ENCODE measurements around the gene THPO. TPM values are rescaled to one million over a fixed set of nuclear protein-coding genes. Genes with fewer than 3 reads are reported as not detected.

Gene THPO
- polyA plus RNA-seq, 1 donor (not counting 4 experiments of a cell fraction or from before 2014, with no cell fraction given): not detected

DNA sequence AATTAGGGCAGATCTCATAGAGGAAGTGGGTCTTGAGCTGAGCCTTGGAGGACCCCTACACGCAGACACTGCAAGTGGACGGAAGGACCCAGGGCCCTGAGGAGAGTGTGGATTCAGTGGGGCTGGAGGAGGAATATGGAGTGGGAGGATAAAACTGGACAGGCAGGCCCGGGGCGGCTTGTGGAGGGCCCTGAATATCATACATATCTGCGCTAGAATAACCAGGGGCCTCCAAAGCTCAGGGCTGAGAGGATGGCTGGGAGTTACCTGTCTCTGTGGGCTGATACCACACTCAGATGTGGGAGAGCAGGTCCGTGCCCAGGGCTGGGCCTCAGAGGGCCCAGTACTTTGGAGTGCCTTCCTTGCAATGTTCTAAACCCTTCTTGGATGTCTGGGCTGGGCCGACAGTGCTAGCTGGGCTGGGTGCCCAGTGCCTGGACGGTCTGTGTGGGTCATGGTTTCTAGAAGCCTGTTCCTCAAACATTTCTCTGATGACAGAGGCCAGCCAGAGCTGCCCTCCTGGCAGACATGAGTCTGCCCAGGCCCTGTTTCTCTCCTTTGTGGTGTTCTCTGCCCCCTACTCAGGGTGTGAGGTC, 31.4 kb upstream of the THPO start:
- DNase-seq (ENCODE audit: low read depth, low spot score) (no peak), FAIRE-seq (no peak)
- H3K36me3 ChIP-seq (ENCODE audit: control insufficient read depth in 2 of 2, extremely low read depth in 1 of 2, insufficient read depth in 2 of 2, low read length in 2 of 2): no peaks in the 10 kb centered on the region
- TF ChIP-seq, protein P1, sequence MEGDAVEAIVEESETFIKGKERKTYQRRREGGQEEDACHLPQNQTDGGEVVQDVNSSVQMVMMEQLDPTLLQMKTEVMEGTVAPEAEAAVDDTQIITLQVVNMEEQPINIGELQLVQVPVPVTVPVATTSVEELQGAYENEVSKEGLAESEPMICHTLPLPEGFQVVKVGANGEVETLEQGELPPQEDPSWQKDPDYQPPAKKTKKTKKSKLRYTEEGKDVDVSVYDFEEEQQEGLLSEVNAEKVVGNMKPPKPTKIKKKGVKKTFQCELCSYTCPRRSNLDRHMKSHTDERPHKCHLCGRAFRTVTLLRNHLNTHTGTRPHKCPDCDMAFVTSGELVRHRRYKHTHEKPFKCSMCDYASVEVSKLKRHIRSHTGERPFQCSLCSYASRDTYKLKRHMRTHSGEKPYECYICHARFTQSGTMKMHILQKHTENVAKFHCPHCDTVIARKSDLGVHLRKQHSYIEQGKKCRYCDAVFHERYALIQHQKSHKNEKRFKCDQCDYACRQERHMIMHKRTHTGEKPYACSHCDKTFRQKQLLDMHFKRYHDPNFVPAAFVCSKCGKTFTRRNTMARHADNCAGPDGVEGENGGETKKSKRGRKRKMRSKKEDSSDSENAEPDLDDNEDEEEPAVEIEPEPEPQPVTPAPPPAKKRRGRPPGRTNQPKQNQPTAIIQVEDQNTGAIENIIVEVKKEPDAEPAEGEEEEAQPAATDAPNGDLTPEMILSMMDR (optimal IDR thresholded peaks at IDR 0.05 in 1 of 3, IDR thresholded peaks at IDR 0.05 in 1 of 3, conservative IDR thresholded peaks at IDR 0.05 in 1 of 3; ENCODE audit: extremely low read depth in 1 of 3, insufficient read depth in 2 of 3, low read length in 3 of 3): no peak
- no peak for TF ChIP-seq EZH2 (IDR thresholded peaks at IDR 0.05; ENCODE audit: low read length)
- dilution Hi-C loops (cut with MboI; ENCODE audit: extremely low pct_ligation_motif_present, low sequenced_read_pairs): no loop called here
- no peak overlapping the region for H3K4me2 ChIP-seq (ENCODE audit: control insufficient read depth, extremely low read depth, insufficient read depth, low read depth, low read length)
- no peaks in the 10 kb centered on the region for H4K20me1 ChIP-seq (ENCODE audit: control insufficient read depth, extremely low read depth, insufficient read depth, low read length)
- no peaks in the 10 kb centered on the region for H3K9me1 ChIP-seq (ENCODE audit: control insufficient read depth, extremely low read depth, insufficient read depth, low read length)
- no peak overlapping the region for H2AFZ ChIP-seq (ENCODE audit: control insufficient read depth, low read length)
- H3K4me1 ChIP-seq (ENCODE audit: control insufficient read depth, extremely low read depth, insufficient read depth, low read length): no peaks in the 10 kb centered on the region
- H3K27me3 ChIP-seq (ENCODE audit: control insufficient read depth, extremely low read depth, insufficient read depth, low read length): no peaks in the 10 kb centered on the region
- H3K27ac ChIP-seq (ENCODE audit: control insufficient read depth, insufficient read depth, low read length): no peak overlapping the region
- H3K9me3 ChIP-seq (ENCODE audit: control insufficient read depth, low read depth, low read length): no peaks in the 10 kb centered on the region
- H3K4me3 ChIP-seq (ENCODE audit: control insufficient read depth in 2 of 3, extremely low read depth in 1 of 3, insufficient read depth in 2 of 3, low read depth in 1 of 3, low read length in 3 of 3): no peak overlapping the region
- no peaks in the 10 kb centered on the region for H3K79me2 ChIP-seq (ENCODE audit: control insufficient read depth, insufficient read depth, low read length)
- no peak overlapping the region for H3K9ac ChIP-seq (ENCODE audit: control insufficient read depth, extremely low read depth, insufficient read depth, low read length)

DNA sequence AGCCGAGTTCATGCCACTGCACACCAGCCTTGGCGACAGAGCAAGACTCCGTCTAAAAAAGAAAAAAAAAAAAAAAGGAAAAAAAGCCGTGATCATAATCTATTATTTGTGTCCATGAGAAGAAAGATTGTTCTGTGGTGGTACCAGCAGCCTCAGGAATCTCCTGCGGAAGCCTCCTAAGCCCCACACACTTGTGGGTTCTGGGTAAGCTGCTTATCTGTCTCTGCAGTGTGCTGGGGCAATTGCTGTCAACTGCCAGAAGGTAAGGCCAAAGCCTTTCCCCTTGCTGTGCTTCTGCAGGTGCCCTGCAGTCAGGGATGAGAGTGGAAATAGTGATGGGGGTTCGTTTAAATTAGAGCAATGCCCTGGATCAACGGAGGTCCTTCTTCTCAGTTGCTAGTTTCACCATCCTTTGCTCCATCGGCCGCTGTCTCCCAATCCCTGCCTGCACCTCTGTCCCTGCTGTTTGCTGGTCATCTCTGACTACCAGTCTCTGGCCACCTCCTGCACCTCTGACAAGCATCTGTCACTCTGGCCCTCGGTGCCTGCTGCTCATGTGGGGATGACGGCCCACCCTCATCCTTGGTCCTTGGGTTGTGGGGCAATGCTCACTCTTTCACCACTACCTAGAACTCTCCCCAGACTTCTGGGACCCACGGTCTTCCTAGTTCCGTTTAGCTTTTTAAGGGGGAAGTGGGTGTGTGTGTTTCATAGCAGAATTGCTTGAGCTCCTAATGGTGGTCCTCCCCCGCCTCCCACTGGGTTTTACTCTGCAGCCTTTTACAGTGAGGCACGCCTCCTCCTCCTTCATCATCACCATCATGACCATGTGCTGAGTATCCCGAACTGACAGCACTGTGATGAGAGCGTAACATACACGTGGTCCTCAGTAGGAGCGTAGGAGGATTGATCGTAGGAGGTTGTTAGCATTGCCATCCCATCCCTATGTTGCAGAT, 27.3 kb upstream of the THPO start:
- no peak for FAIRE-seq

More for the DNA sequence above, 27.3 kb upstream of the THPO start:
- DNase-seq (ENCODE audit: low read depth, low spot score): no peak
- Histone ChIP-seq H3K9me3 (ENCODE audit: control insufficient read depth, low read depth, low read length) (no peaks in the 10 kb centered on the region), H3K79me2 (ENCODE audit: control insufficient read depth, insufficient read depth, low read length) (no peaks in the 10 kb centered on the region), H3K4me1 (ENCODE audit: control insufficient read depth, extremely low read depth, insufficient read depth, low read length) (no peaks in the 10 kb centered on the region), H3K36me3 (ENCODE audit: control insufficient read depth in 2 of 2, extremely low read depth in 1 of 2, insufficient read depth in 2 of 2, low read length in 2 of 2) (no peaks in the 10 kb centered on the region), H3K27me3 (ENCODE audit: control insufficient read depth, extremely low read depth, insufficient read depth, low read length) (peaks cover 13% of the 10 kb centered on the region), H3K9ac (ENCODE audit: control insufficient read depth, extremely low read depth, insufficient read depth, low read length) (no peak overlapping the region), H3K9me1 (ENCODE audit: control insufficient read depth, extremely low read depth, insufficient read depth, low read length) (no peaks in the 10 kb centered on the region), H3K4me2 (ENCODE audit: control insufficient read depth, extremely low read depth, insufficient read depth, low read depth, low read length) (no peak overlapping the region), H2AFZ (ENCODE audit: control insufficient read depth, low read length) (no peak overlapping the region), H3K27ac (ENCODE audit: control insufficient read depth, insufficient read depth, low read length) (no peak overlapping the region), H4K20me1 (ENCODE audit: control insufficient read depth, extremely low read depth, insufficient read depth, low read length) (no peaks in the 10 kb centered on the region), H3K4me3 (ENCODE audit: control insufficient read depth in 2 of 3, extremely low read depth in 1 of 3, insufficient read depth in 2 of 3, low read depth in 1 of 3, low read length in 3 of 3) (no peak overlapping the region)
- dilution Hi-C loops (cut with MboI; ENCODE audit: extremely low pct_ligation_motif_present, low sequenced_read_pairs): no loop called here
- TF ChIP-seq, protein P1 (optimal IDR thresholded peaks at IDR 0.05 in 1 of 3, IDR thresholded peaks at IDR 0.05 in 1 of 3, conservative IDR thresholded peaks at IDR 0.05 in 1 of 3; ENCODE audit: extremely low read depth in 1 of 3, insufficient read depth in 2 of 3, low read length in 3 of 3): no peak
- no peak for TF ChIP-seq EZH2 (IDR thresholded peaks at IDR 0.05; ENCODE audit: low read length)
